ENCODE results near the gene DDX31. TPM values are rescaled to one million over a fixed set of nuclear protein-coding genes. Genes with fewer than 3 reads are reported as not detected.

The DDX31 gene
- total and polyA plus RNA-seq, 9 donors: 9.7 to 19.6 (median 14.1) TPM

- intact Hi-C loops (cut with DNase I): no loop called here
Observed at GRCh38 chr9:132615774-132616173, 54.0 kb downstream of the DDX31 start.

GRCh38 chr9:132614324-132614723 lies 55.5 kb downstream of the DDX31 start:
- TF ChIP-seq EP300 (IDR thresholded peaks at IDR 0.05): no peak
- no peak for TF ChIP-seq CTCF (IDR thresholded peaks at IDR 0.05)
- no peak for TF ChIP-seq POLR2A (IDR thresholded peaks at IDR 0.05)
- no peak overlapping the region for H3K4me3 ChIP-seq
- no peaks in the 10 kb centered on the region for H3K36me3 ChIP-seq
- no peaks in the 10 kb centered on the region for H3K27me3 ChIP-seq
- no peaks in the 10 kb centered on the region for H3K9me3 ChIP-seq
- WGBS, 3 donors: 78 to 87% (median 81%) methylated on average over 6 of the region's 6 CpGs
- no peak for DNase-seq
- no peaks in the 10 kb centered on the region for H3K4me1 ChIP-seq (ENCODE audit: insufficient read depth)
- H3K27ac ChIP-seq: no peak overlapping the region
- intact Hi-C loops (cut with DNase I): no loop called here

More at GRCh38 chr9:132615774-132616173, 54.0 kb downstream of the DDX31 start:
- no peak for DNase-seq
- no peak overlapping the region for H3K27ac ChIP-seq
- no peaks in the 10 kb centered on the region for H3K36me3 ChIP-seq
- TF ChIP-seq POLR2A (IDR thresholded peaks at IDR 0.05): no peak
- TF ChIP-seq EP300 (IDR thresholded peaks at IDR 0.05): no peak
- TF ChIP-seq CTCF (IDR thresholded peaks at IDR 0.05): no peak
- no peaks in the 10 kb centered on the region for H3K27me3 ChIP-seq
- H3K9me3 ChIP-seq: no peaks in the 10 kb centered on the region
- 82 to 88% (median 87%) methylated on average over 2 of the region's 2 CpGs for WGBS, 3 donors
- H3K4me1 ChIP-seq (ENCODE audit: insufficient read depth): no peaks in the 10 kb centered on the region
- H3K4me3 ChIP-seq: no peak overlapping the region

GRCh38 chr9:132610661-132611060 lies 59.1 kb downstream of the DDX31 start:
- Histone ChIP-seq H3K9me3 (no peaks in the 10 kb centered on the region), H3K4me3 (no peak overlapping the region), H3K36me3 (no peaks in the 10 kb centered on the region), H3K27me3 (no peaks in the 10 kb centered on the region), H3K4me1 (ENCODE audit: insufficient read depth) (no peaks in the 10 kb centered on the region), H3K27ac (no peak overlapping the region)
- TF ChIP-seq CTCF (IDR thresholded peaks at IDR 0.05) (no peak), EP300 (IDR thresholded peaks at IDR 0.05) (no peak), POLR2A (IDR thresholded peaks at IDR 0.05) (no peak)
- intact Hi-C loops (cut with DNase I): no loop called here
- WGBS, 3 donors: 82 to 85% (median 85%) methylated on average over 12 of the region's 12 CpGs
- no peak for DNase-seq

GRCh38 chr9:132609829-132610228 lies 60.0 kb downstream of the DDX31 start:
- 71 to 90% (median 87%) methylated on average over 7 of the region's 7 CpGs for WGBS, 3 donors
- intact Hi-C loops (cut with DNase I): no loop called here
- TF ChIP-seq POLR2A (IDR thresholded peaks at IDR 0.05) (no peak), EP300 (IDR thresholded peaks at IDR 0.05) (no peak)
- no peak for DNase-seq
- H3K4me1 ChIP-seq (ENCODE audit: insufficient read depth): no peaks in the 10 kb centered on the region
- no peaks in the 10 kb centered on the region for H3K9me3 ChIP-seq
- no peak overlapping the region for H3K27ac ChIP-seq
- no peaks in the 10 kb centered on the region for H3K36me3 ChIP-seq
- no peak overlapping the region for H3K4me3 ChIP-seq
- no peaks in the 10 kb centered on the region for H3K27me3 ChIP-seq

GRCh38 chr9:132609184-132609583 lies 60.6 kb downstream of the DDX31 start:
- WGBS, 3 donors: 90 to 91% (median 90%) methylated on average over 9 of the region's 9 CpGs

More at GRCh38 chr9:132609184-132609583, 60.6 kb downstream of the DDX31 start:
- H3K27ac ChIP-seq: no peak overlapping the region
- H3K36me3 ChIP-seq: no peaks in the 10 kb centered on the region
- intact Hi-C loops (cut with DNase I): no loop called here
- no peaks in the 10 kb centered on the region for H3K27me3 ChIP-seq
- no peaks in the 10 kb centered on the region for H3K9me3 ChIP-seq
- H3K4me1 ChIP-seq (ENCODE audit: insufficient read depth): no peaks in the 10 kb centered on the region
- no peak for TF ChIP-seq CTCF (IDR thresholded peaks at IDR 0.05)
- TF ChIP-seq EP300 (IDR thresholded peaks at IDR 0.05): no peak
- no peak for TF ChIP-seq POLR2A (IDR thresholded peaks at IDR 0.05)
- no peak for DNase-seq
- H3K4me3 ChIP-seq: no peak overlapping the region
